ENCODE data around the gene UBC. TPM values are rescaled to one million over a fixed set of nuclear protein-coding genes. Genes with fewer than 3 reads are reported as not detected.
"Not testable (repeated sequence)": the region's sequence is repeated elsewhere in the genome, so short reads cannot be mapped to it uniquely, and the experiment has no call there.

UBC gene
- total RNA-seq, 4 donors from 2014 or later, result 1,220 to 2,129 (median 1,369) TPM

DNA sequence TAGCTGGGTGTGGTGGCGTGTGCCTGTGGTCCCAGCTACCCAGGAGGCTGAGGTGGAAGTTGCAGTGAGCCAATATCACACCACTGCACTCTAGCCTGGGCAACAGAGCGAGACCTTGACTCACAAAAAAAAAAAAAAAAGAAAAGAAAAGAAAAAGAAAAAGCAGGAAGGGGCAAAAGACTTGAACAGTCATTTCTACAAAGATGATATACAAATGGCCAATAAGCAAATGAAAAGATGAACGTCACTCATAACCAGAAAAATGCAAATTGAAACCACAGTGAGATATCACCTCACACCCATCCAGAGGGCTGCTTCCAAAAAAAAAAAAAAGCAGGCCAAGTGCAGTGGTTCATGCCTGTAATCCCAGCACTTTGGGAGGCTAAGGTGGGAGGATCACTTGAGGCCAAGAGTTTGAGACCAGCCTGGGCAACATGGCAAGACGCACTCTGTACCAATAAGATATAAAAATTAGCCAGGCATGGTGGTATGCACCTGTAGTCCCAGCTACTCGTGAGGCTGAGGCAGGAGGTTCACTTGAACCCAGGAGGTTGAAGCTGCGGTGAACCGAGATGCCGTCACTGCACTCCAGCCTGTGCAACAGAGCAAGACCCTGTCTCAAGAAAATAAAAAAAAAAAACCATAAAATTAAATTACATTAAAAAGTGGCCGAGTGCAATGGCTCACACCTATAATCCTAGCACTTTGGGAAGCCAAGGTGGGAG is 20.5 kb downstream of the UBC start:
- TF ChIP-seq, protein P1, sequence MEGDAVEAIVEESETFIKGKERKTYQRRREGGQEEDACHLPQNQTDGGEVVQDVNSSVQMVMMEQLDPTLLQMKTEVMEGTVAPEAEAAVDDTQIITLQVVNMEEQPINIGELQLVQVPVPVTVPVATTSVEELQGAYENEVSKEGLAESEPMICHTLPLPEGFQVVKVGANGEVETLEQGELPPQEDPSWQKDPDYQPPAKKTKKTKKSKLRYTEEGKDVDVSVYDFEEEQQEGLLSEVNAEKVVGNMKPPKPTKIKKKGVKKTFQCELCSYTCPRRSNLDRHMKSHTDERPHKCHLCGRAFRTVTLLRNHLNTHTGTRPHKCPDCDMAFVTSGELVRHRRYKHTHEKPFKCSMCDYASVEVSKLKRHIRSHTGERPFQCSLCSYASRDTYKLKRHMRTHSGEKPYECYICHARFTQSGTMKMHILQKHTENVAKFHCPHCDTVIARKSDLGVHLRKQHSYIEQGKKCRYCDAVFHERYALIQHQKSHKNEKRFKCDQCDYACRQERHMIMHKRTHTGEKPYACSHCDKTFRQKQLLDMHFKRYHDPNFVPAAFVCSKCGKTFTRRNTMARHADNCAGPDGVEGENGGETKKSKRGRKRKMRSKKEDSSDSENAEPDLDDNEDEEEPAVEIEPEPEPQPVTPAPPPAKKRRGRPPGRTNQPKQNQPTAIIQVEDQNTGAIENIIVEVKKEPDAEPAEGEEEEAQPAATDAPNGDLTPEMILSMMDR (IDR thresholded peaks at IDR 0.05), result no peak
- no peak for ATAC-seq (ENCODE audit: low FRiP score)
- no peak for DNase-seq (ENCODE audit: low spot score)

DNA sequence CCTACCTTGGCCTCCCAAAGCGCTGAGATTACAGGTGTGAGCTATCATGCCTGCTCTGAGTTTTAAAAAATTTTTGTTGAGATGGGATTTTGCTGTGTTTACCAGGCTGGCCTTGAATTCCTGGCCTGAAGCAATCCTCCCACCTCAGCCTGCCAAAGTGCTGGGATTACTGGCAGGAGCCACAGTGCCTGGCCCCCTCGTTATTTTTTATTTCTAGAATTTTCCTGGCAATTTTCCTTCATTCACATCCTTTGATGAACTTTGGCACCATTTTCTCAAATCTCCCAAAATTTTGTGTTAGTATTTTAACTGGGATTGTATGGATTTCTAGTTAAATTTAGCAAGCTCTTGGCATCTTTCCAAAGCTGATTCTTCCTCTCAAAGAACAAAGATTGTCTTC is 26.2 kb downstream of the UBC start:
- ATAC-seq (ENCODE audit: low FRiP score) (no peak), DNase-seq (ENCODE audit: low spot score) (no peak)
- TF ChIP-seq, protein P1 (IDR thresholded peaks at IDR 0.05), result no peak

DNA sequence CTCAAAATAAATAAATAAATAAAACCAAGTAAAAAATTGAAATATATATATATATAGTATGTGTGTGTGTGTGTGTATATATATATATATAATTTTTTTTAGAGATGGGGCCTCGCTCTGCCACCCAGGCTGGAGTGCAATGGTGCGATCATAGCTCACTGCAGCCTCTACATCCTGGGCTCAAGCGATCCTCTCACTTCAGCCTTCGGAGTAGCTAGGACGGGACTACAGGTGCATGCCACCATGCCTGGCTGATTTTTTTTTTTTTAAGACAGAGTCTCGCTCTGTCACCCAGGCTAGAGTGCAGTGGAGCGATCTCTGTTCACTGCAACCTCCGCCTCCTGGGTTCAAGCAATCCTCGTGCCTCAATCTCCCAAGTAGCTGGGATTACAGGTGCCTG is 26.7 kb downstream of the UBC start:
- ATAC-seq (ENCODE audit: low FRiP score); DNase-seq (ENCODE audit: low spot score): not testable (repeated sequence)

DNA sequence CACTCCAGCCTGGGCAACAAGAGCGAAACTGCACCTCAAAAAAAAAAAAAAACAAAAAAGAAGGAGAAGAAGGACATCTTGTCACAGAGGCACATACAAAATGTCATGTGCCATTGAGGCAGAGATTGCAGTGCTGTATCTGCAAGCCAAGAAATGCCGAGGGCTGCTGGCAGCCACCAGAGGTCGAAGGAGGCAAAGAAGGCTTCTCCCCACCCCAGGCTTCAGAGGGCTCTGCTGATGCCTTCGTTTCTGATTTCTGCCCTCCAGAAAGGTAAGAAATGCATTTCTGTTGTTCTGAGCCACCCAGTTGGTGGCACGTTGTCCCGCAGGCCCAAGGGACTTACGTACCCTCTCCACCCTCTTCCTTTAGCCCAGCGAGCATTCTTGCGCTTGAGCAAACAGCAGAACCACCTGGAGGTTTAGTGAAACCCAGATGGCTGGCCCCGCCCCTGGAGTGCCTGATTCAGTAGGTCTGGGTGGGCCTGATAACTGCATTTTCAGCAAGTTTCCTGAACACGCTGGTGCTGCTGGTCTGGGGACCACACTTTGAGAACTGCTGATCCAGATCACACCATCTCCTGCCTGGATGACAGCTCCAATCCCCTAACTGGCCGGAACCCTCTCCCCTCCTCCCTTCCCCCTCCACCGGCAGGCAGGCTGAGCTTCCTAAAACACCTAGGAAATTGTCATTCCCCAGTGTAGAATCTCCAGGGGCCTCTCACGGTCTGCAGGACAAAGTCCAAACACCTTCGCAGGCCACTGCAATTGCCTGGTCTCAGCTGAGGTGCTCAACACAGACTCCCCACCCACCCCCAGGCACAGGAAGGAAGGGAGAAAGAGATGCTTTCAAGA is 29.6 kb downstream of the UBC start:
- ATAC-seq (ENCODE audit: low FRiP score), result no peak
- no peak for DNase-seq (ENCODE audit: low spot score)
- TF ChIP-seq, protein P1 (IDR thresholded peaks at IDR 0.05), result no peak

DNA sequence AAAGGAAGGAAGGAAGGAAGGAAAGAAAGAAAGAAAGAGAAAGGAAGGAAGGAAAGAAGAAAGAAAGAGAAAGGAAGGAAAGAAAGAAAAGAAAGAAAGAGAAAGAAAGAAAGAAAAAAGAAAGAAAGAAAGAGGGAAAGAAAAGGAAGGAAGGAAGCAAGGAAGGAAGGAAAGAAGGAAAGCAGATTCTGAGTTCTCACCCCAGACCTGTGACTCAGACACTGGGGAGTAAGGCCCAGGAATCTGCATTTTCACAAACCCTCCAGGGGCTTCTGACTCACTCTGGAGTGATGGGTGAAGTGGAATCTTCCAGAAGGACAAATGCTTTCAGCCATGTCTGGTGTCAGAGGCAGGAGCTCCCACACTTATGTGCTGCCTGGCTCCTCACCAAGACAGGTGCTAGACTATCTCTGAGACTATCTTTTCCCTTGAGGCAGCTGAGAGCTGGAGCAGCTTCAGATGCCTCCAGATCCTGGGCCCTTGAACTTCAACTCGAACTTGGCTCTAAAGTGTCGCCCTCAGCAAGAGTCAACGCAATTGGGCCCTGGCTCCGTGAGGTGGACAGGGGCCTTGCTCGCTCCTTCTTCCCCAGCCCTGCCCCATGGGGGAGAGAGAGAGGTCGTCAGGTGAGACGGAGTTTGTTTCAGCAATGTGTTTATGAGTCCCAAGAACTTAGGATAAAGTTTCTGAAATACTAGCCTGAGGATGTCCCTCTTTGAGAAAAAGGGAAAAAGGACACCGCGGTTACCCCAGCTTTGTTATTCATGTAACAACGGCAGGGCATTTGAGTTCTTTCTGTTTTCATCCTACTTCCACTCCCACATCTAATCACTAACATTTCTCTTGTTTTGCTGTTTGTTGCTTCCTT is 31.0 kb downstream of the UBC start:
- TF ChIP-seq, protein P1 (IDR thresholded peaks at IDR 0.05), result no peak
- DNase-seq (ENCODE audit: low spot score), result no peak
- ATAC-seq (ENCODE audit: low FRiP score), result no peak

DNA sequence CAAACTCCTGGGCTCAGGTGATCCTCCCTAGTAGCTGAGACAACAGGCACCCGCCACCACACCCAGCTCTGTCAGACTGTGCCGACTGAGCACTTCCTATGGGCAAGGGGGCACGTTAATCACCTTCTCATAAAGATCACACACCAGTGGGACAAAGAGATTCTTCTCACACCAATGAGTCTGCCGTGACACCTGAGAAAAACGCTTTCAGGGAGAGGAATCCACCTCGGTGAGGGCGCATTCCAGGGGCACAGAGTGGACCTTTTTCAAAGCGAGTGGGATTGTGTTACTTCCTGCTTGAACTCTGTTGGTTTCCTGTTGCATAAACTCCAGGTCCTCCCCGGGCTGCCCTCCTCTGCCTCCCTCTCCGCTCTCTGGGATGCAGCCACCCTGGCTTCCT is 33.3 kb downstream of the UBC start:
- DNase-seq (ENCODE audit: low spot score) (no peak), ATAC-seq (ENCODE audit: low FRiP score) (no peak)

DNA sequence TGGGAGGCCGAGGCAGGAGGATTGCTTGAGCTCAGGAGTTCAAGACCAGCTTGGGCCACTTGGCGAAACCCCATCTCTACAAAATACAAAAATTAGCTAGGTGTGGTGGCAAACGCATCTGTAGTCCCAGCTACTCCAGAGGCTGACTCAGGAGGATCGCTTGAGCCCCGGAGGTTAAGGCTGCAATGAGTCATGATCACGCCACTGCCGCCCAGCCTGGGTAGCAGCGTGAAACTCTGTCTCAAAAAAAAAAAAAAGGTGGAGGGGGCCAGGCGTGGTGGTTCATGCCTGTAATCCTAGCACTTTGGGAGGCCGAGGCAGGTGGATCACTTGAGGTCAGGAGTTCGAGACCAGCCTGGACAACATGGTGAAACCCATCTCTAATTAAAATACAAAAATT is 34.1 kb downstream of the UBC start:
- ATAC-seq (ENCODE audit: low FRiP score); DNase-seq (ENCODE audit: low spot score): not testable (repeated sequence)

More for the DNA sequence above, 33.3 kb downstream of the UBC start:
- TF ChIP-seq, protein P1 (IDR thresholded peaks at IDR 0.05), result no peak
